ENCODE results near the gene NOP58.

GRCh38 chr2:202290970-202291369 lies 25.4 kb downstream of the NOP58 start:
- TF ChIP-seq POLR2A (IDR thresholded peaks at IDR 0.05), result no peak
- TF ChIP-seq, protein P1, sequence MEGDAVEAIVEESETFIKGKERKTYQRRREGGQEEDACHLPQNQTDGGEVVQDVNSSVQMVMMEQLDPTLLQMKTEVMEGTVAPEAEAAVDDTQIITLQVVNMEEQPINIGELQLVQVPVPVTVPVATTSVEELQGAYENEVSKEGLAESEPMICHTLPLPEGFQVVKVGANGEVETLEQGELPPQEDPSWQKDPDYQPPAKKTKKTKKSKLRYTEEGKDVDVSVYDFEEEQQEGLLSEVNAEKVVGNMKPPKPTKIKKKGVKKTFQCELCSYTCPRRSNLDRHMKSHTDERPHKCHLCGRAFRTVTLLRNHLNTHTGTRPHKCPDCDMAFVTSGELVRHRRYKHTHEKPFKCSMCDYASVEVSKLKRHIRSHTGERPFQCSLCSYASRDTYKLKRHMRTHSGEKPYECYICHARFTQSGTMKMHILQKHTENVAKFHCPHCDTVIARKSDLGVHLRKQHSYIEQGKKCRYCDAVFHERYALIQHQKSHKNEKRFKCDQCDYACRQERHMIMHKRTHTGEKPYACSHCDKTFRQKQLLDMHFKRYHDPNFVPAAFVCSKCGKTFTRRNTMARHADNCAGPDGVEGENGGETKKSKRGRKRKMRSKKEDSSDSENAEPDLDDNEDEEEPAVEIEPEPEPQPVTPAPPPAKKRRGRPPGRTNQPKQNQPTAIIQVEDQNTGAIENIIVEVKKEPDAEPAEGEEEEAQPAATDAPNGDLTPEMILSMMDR (IDR thresholded peaks at IDR 0.05), result no peak

Measured in upper lobe of left lung (tissue), 4 donors.